ENCODE results near the gene SNRPB.

DNA sequence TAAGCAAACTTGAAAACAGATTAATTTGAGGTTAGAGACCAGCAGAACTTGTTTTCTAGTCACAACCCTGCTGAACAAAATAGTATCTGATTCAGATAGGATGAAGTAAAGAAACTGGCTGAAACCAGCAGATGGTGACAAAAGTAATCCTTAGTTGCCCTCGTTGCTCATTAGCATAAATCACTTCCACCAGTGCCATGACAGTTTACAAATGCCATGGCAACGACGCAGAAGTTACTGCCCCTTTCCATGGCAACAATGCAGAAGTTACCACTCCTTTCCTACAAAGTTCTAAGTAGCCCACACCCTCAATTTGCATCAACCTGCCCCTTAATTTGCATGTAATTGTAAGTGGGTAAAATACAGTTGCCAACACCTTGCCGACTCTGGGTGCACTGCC, 23.7 kb downstream of the SNRPB start:
- TF ChIP-seq SETDB1 (CRISPR knock-in tag; IDR thresholded peaks at IDR 0.05; ENCODE audit: borderline replicate concordance): no peak
- TF ChIP-seq, protein P1, sequence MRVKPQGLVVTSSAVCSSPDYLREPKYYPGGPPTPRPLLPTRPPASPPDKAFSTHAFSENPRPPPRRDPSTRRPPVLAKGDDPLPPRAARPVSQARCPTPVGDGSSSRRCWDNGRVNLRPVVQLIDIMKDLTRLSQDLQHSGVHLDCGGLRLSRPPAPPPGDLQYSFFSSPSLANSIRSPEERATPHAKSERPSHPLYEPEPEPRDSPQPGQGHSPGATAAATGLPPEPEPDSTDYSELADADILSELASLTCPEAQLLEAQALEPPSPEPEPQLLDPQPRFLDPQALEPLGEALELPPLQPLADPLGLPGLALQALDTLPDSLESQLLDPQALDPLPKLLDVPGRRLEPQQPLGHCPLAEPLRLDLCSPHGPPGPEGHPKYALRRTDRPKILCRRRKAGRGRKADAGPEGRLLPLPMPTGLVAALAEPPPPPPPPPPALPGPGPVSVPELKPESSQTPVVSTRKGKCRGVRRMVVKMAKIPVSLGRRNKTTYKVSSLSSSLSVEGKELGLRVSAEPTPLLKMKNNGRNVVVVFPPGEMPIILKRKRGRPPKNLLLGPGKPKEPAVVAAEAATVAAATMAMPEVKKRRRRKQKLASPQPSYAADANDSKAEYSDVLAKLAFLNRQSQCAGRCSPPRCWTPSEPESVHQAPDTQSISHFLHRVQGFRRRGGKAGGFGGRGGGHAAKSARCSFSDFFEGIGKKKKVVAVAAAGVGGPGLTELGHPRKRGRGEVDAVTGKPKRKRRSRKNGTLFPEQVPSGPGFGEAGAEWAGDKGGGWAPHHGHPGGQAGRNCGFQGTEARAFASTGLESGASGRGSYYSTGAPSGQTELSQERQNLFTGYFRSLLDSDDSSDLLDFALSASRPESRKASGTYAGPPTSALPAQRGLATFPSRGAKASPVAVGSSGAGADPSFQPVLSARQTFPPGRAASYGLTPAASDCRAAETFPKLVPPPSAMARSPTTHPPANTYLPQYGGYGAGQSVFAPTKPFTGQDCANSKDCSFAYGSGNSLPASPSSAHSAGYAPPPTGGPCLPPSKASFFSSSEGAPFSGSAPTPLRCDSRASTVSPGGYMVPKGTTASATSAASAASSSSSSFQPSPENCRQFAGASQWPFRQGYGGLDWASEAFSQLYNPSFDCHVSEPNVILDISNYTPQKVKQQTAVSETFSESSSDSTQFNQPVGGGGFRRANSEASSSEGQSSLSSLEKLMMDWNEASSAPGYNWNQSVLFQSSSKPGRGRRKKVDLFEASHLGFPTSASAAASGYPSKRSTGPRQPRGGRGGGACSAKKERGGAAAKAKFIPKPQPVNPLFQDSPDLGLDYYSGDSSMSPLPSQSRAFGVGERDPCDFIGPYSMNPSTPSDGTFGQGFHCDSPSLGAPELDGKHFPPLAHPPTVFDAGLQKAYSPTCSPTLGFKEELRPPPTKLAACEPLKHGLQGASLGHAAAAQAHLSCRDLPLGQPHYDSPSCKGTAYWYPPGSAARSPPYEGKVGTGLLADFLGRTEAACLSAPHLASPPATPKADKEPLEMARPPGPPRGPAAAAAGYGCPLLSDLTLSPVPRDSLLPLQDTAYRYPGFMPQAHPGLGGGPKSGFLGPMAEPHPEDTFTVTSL (CRISPR knock-in tag; IDR thresholded peaks at IDR 0.05; ENCODE audit: borderline replicate concordance): no peak
